ENCODE results near the gene MED27.
"Not testable (repeated sequence)": the region's sequence is repeated elsewhere in the genome, so short reads cannot be mapped to it uniquely, and the experiment has no call there.

Gene MED27

GRCh38 chr9:131925677-131926177 lies 153.9 kb downstream of the MED27 start:
- no peaks in the 10 kb centered on the region for H3K9me3 Mint-ChIP-seq
- H3K4me3 Mint-ChIP-seq, result no peak overlapping the region
- H3K4me1 Mint-ChIP-seq, result peaks cover 3% of the 10 kb centered on the region
- DNase-seq (ENCODE audit: low spot score in 2 of 2) (no peak), ATAC-seq (replicated peaks; ENCODE audit: extremely low read depth, poor library complexity, severe bottlenecking) (no peak)
- no peaks in the 10 kb centered on the region for H3K36me3 Mint-ChIP-seq (ENCODE audit: insufficient read depth)
- H3K27me3 Mint-ChIP-seq, result no peaks in the 10 kb centered on the region
- H3K27ac Mint-ChIP-seq (ENCODE audit: low read depth), result no peak overlapping the region

GRCh38 chr9:131923766-131924165 lies 155.9 kb downstream of the MED27 start:
- Mint-ChIP-seq H3K4me1 (peaks cover 12% of the 10 kb centered on the region), H3K36me3 (ENCODE audit: insufficient read depth) (no peaks in the 10 kb centered on the region), H3K9me3 (no peaks in the 10 kb centered on the region), H3K27me3 (no peaks in the 10 kb centered on the region), H3K27ac (ENCODE audit: low read depth) (no peak overlapping the region), H3K4me3 (no peak overlapping the region)
- DNase-seq (ENCODE audit: low spot score in 2 of 2) (no peak), ATAC-seq (replicated peaks; ENCODE audit: extremely low read depth, poor library complexity, severe bottlenecking) (no peak)

- Mint-ChIP-seq H3K9me3 (no peaks in the 10 kb centered on the region), H3K36me3 (ENCODE audit: insufficient read depth) (no peaks in the 10 kb centered on the region), H3K4me3 (no peak overlapping the region), H3K27ac (ENCODE audit: low read depth) (no peak overlapping the region), H3K4me1 (peaks cover 12% of the 10 kb centered on the region), H3K27me3 (no peaks in the 10 kb centered on the region)
- ATAC-seq (replicated peaks; ENCODE audit: extremely low read depth, poor library complexity, severe bottlenecking) (no peak), DNase-seq (ENCODE audit: low spot score in 2 of 2) (no peak)
These were observed 156.5 kb downstream of the MED27 start for GRCh38 chr9:131923132-131923671.

DNA sequence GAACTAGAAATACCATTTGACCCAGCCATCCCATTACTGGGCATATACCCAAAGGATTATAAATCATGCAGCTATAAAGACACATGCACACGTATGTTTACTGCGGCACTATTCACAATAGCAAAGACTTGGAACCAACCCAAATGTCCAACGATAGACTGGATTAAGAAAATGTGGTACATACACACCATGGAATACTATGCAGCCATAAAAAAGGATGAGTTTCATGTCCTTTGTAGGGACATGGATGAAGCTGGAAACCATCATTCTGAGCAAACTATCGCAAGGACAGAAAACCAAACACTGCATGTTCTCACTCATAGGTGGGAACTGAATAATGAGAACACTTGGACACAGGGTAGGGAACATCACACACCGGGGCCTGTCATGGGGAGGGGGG lies 158.0 kb downstream of the MED27 start:
- H3K27ac Mint-ChIP-seq (ENCODE audit: low read depth); H3K27me3 Mint-ChIP-seq; H3K4me3 Mint-ChIP-seq; ATAC-seq (replicated peaks; ENCODE audit: extremely low read depth, poor library complexity, severe bottlenecking); H3K36me3 Mint-ChIP-seq (ENCODE audit: insufficient read depth); H3K9me3 Mint-ChIP-seq; DNase-seq (ENCODE audit: low spot score in 2 of 2): not testable (repeated sequence)
- H3K4me1 Mint-ChIP-seq, result peaks cover 12% of the 10 kb centered on the region

DNA sequence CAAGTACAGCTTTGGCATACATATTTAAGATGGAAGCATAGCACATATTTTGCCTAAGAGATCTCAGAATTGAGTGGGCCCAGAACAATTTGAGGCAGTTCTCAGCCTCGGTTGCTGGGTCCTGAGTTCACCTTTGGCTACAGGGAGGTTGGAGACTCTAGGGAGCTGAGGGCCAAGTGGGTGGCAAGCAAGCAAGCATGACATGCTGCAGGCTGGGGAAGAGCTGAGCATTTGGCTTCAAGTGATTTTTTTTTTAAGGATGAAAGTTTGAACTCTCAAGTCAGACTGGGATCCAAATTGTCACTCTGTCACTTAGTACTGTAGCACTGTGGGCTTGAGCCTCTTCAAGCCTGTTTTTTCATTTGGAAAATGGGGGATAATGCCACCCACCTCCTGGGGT lies 160.5 kb downstream of the MED27 start:
- DNase-seq (ENCODE audit: low spot score in 2 of 2) (no peak), ATAC-seq (replicated peaks; ENCODE audit: extremely low read depth, poor library complexity, severe bottlenecking) (no peak)
- H3K4me3 Mint-ChIP-seq, result no peak overlapping the region
- H3K9me3 Mint-ChIP-seq, result no peaks in the 10 kb centered on the region
- H3K4me1 Mint-ChIP-seq, result peaks cover 17% of the 10 kb centered on the region
- no peak overlapping the region for H3K27ac Mint-ChIP-seq (ENCODE audit: low read depth)
- H3K36me3 Mint-ChIP-seq (ENCODE audit: insufficient read depth), result peaks cover 5% of the 10 kb centered on the region
- H3K27me3 Mint-ChIP-seq, result no peaks in the 10 kb centered on the region

DNA sequence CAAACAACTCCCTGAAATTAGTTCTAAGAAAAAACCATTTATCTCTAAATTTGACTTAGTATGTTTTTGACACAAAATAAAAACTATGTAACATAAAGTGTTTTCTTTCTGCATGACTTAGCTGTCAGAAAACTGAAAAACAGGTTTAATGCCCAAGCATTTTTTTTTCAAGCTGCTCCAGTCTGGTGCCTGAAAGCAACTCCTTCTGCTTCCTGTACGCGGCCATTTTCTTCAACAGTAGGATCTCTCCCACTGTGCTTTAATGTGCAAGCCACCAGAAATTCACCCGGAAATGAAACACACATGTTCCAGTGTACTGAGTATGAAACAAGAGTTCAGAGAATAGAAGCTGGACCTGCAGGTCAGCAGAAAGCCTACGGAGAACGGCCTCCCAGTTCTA lies 161.2 kb downstream of the MED27 start:
- Mint-ChIP-seq H3K4me3 (no peak overlapping the region), H3K4me1 (peaks cover 17% of the 10 kb centered on the region), H3K27ac (ENCODE audit: low read depth) (no peak overlapping the region), H3K27me3 (no peaks in the 10 kb centered on the region), H3K36me3 (ENCODE audit: insufficient read depth) (peaks cover 5% of the 10 kb centered on the region), H3K9me3 (no peaks in the 10 kb centered on the region)
- ATAC-seq (replicated peaks; ENCODE audit: extremely low read depth, poor library complexity, severe bottlenecking) (no peak), DNase-seq (ENCODE audit: low spot score in 2 of 2) (no peak)

DNA sequence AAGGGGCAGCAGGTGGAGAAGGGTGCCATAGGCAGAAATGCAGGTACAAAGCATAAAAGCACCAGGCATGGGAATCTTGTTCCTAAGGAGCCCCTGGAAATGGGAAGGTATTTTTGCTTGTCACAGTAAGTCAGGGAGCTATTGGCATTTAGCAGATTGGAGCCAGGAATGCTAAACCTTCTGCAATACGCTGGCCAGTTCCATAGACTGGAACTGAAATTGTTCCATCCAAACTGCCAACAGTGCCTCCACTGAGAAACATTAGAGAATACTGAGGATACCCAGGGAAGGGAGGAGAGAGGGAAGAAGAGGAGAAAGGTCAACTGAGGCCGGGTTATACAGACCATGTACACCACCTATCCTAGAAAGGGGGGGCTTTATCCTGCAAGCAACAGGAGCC lies 162.7 kb downstream of the MED27 start:
- Mint-ChIP-seq H3K36me3 (ENCODE audit: insufficient read depth) (peaks cover 5% of the 10 kb centered on the region), H3K9me3 (no peaks in the 10 kb centered on the region), H3K4me3 (no peak overlapping the region), H3K27ac (ENCODE audit: low read depth) (no peak overlapping the region), H3K27me3 (no peaks in the 10 kb centered on the region), H3K4me1 (peaks cover 27% of the 10 kb centered on the region)
- ATAC-seq (replicated peaks; ENCODE audit: extremely low read depth, poor library complexity, severe bottlenecking), result no peak
- no peak for DNase-seq (ENCODE audit: low spot score in 2 of 2)

- H3K4me1 Mint-ChIP-seq, result peaks cover 22% of the 10 kb centered on the region
These were observed 164.5 kb downstream of the MED27 start for GRCh38 chr9:131915181-131915580.

GRCh38 chr9:131912671-131913070 lies 167.0 kb downstream of the MED27 start:
- ATAC-seq (replicated peaks; ENCODE audit: extremely low read depth, poor library complexity, severe bottlenecking) (no peak), DNase-seq (ENCODE audit: low spot score in 2 of 2) (no peak)
- Mint-ChIP-seq H3K36me3 (ENCODE audit: insufficient read depth) (peaks cover 8% of the 10 kb centered on the region), H3K4me3 (no peak overlapping the region), H3K27ac (ENCODE audit: low read depth) (no peak overlapping the region), H3K4me1 (peaks cover 19% of the 10 kb centered on the region), H3K9me3 (no peaks in the 10 kb centered on the region), H3K27me3 (no peaks in the 10 kb centered on the region)

More at GRCh38 chr9:131915181-131915580, 164.5 kb downstream of the MED27 start:
- DNase-seq (ENCODE audit: low spot score in 2 of 2), result no peak
- Mint-ChIP-seq H3K36me3 (ENCODE audit: insufficient read depth) (peaks cover 8% of the 10 kb centered on the region), H3K27me3 (no peaks in the 10 kb centered on the region), H3K9me3 (no peaks in the 10 kb centered on the region), H3K4me3 (no peak overlapping the region), H3K27ac (ENCODE audit: low read depth) (no peak overlapping the region)
- no peak for ATAC-seq (replicated peaks; ENCODE audit: extremely low read depth, poor library complexity, severe bottlenecking)

DNA sequence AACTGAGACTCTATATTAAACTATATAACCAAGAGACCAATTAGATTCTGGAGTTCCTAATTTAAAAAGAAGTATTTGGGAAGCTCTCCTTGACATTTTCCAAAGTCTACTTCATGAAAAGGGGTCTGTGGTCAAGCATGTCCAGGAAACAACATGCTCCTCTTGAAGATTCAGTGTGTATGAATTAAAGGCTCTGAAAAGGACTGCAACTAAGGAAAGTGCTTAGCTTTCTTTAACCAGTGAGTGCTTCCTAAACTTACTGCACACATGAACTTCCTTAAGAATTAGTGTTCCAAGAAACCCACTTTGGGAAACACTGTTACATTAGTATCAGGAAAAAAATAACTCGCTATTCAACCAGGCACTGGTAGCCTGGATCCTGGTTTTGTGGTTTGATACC lies 167.6 kb downstream of the MED27 start:
- ATAC-seq (replicated peaks; ENCODE audit: extremely low read depth, poor library complexity, severe bottlenecking), result no peak

DNA sequence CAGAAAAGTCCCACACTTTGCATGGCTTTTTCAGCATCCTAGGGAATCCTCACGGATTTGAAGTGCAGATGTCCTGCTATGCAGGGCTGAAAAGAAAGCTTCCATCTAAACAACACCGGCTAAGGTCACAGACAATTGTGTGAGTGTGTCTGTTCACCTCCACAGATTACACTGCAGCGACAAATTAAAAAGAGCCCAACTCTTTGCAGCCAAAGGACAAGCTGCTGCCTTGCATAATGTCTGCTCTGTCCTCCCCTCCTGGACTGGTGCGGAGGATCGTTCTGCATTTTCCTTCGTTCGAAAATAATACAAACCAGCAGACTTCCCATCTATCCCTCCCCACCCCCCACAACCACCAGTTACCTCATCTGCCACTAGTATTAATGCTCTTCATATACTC lies 169.1 kb downstream of the MED27 start:
- ATAC-seq (replicated peaks; ENCODE audit: extremely low read depth, poor library complexity, severe bottlenecking) (no peak), DNase-seq (ENCODE audit: low spot score in 2 of 2) (no peak)
- Mint-ChIP-seq H3K27ac (ENCODE audit: low read depth) (no peak overlapping the region), H3K9me3 (no peaks in the 10 kb centered on the region), H3K4me1 (peaks cover 19% of the 10 kb centered on the region), H3K27me3 (no peaks in the 10 kb centered on the region), H3K4me3 (no peak overlapping the region), H3K36me3 (ENCODE audit: insufficient read depth) (peaks cover 6% of the 10 kb centered on the region)

More for the DNA sequence above, 167.6 kb downstream of the MED27 start:
- H3K4me1 Mint-ChIP-seq, result peaks cover 19% of the 10 kb centered on the region
- no peak overlapping the region for H3K27ac Mint-ChIP-seq (ENCODE audit: low read depth)
- H3K4me3 Mint-ChIP-seq, result no peak overlapping the region
- no peaks in the 10 kb centered on the region for H3K27me3 Mint-ChIP-seq
- H3K9me3 Mint-ChIP-seq, result no peaks in the 10 kb centered on the region
- peaks cover 7% of the 10 kb centered on the region for H3K36me3 Mint-ChIP-seq (ENCODE audit: insufficient read depth)
- no peak for DNase-seq (ENCODE audit: low spot score in 2 of 2)

DNA sequence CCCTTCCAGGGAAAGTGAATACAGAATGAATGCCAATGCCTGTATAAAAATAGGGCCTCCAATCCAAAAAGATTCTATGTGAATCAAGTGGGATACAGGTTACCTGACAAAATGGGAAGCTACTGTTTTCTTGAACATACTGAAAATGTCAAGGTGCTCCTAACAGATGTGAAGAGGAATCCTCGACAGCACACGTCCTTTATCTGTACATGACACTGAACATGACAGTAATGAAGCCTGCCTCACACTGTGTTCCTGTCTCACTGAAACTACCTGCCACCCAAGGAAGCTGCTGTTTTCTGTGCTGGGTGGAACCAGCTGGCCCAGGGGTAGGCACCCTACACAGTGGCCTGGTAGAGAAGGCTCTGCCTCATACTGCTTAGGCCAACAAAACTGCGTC lies 174.5 kb downstream of the MED27 start:
- H3K4me3 Mint-ChIP-seq, result no peak overlapping the region
- no peaks in the 10 kb centered on the region for H3K36me3 Mint-ChIP-seq (ENCODE audit: insufficient read depth)
- DNase-seq (ENCODE audit: low spot score in 2 of 2) (no peak), ATAC-seq (replicated peaks; ENCODE audit: extremely low read depth, poor library complexity, severe bottlenecking) (no peak)
- no peaks in the 10 kb centered on the region for H3K9me3 Mint-ChIP-seq
- no peaks in the 10 kb centered on the region for H3K4me1 Mint-ChIP-seq
- H3K27me3 Mint-ChIP-seq, result no peaks in the 10 kb centered on the region
- H3K27ac Mint-ChIP-seq (ENCODE audit: low read depth), result no peak overlapping the region

DNA sequence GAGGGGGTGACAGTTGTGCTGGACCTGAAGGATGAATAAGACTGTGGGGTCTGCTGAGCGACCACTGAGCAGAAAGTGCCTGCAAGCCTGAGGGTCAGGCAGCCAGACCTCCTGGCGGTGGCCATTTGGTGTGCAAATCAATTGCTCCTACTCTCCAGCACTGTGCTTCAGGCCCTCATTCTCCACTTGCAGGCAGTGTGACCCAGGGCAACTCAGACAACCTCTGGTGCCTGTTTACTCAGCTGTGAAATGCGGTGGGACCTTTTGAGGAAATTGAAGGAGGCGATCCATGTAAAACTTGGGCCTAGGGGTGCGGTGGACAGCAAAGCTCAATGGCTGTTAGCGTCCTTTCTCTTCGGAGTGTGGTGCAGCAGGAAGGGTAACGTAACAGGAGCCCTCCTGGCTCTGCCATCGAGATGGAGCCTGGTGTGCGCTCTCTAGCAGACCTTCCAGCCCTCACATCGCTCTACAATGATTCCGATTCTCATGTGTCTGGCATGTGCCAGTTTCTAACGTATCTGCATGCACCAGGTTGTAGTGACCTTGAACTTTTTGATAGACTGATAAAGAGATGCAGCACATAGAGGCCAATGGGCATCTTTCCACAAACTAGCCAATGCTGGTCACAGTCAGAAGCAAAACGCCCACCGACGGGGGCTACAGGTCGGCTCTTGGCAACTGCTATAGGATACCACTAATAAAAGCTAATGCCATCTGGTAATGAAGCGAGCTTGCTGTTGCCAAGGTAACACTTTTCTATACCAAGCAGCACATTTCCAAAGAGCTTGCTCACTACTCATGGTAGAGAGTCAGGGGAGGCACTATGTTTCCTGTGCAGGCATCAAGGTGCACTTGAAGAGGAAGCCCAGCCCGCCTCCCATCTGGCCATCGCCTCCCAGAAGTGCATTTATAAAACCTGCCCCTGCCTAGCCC lies 180.1 kb downstream of the MED27 start:
- Mint-ChIP-seq H3K4me1 (no peaks in the 10 kb centered on the region), H3K27ac (ENCODE audit: low read depth) (no peak overlapping the region), H3K9me3 (no peaks in the 10 kb centered on the region), H3K4me3 (no peak overlapping the region), H3K36me3 (ENCODE audit: insufficient read depth) (peaks cover 5% of the 10 kb centered on the region), H3K27me3 (no peaks in the 10 kb centered on the region)
- DNase-seq (ENCODE audit: low spot score in 2 of 2) (no peak), ATAC-seq (replicated peaks; ENCODE audit: extremely low read depth, poor library complexity, severe bottlenecking) (no peak)
